GM12878 (cell line): ENCODE measurements around the gene SIK3. TPM values are rescaled to one million over a fixed set of nuclear protein-coding genes. Genes with fewer than 3 reads are reported as not detected.

Source experiments
- BHLHE40 ChIP-seq, 2 experiments: fragments of 450-650 bp in 1 of 2; IDR thresholded peaks; 2 replicates each; pipeline ENCODE4 v1.6.1; 2011 to 2017; ENCODE audit warnings: low read depth in 2 of 2, borderline replicate concordance in 1 of 2, improper control_type of control experiment in 1 of 2, low read length in 1 of 2, mild to moderate bottlenecking in 1 of 2
- CHD4 ChIP-seq: fragments of 200-600 bp; sonication (generic); IDR thresholded peaks from 2 replicates; pipeline ENCODE4 v1.6.1; 2016; ENCODE audit warnings: mild to moderate bottlenecking
- EP300 ChIP-seq, 2 experiments: fragments of 150-350 bp in 1 of 2; IDR thresholded peaks; 2 replicates each; pipeline ENCODE4 v1.6.1; 2011 to 2012; ENCODE audit warnings: low read depth in 2 of 2, low read length in 2 of 2, borderline replicate concordance in 1 of 2, improper control_type of control experiment in 1 of 2, inconsistent platforms in 1 of 2; ENCODE audit not compliant: control insufficient read depth in 1 of 2
- FOXM1 ChIP-seq: IDR thresholded peaks from 2 replicates; pipeline ENCODE4 v1.6.1; 2012; ENCODE audit warnings: low read depth, mild to moderate bottlenecking, inconsistent platforms, low read length, moderate library complexity
- HCFC1 ChIP-seq: fragments of 150-350 bp; IDR thresholded peaks from 2 replicates; pipeline ENCODE4 v1.6.1; 2014; ENCODE audit warnings: low read length
- IKZF2 ChIP-seq, 2 experiments: fragments of 450-650 bp; IDR thresholded peaks; 2 replicates each; pipeline ENCODE4 v1.6.1; 2017; ENCODE audit warnings: mild to moderate bottlenecking in 2 of 2, moderate library complexity in 2 of 2
- MYB ChIP-seq: fragments of 150-350 bp; IDR thresholded peaks from 2 replicates; pipeline ENCODE4 v1.6.1; 2014; ENCODE audit warnings: mild to moderate bottlenecking, low read depth, low read length, borderline replicate concordance
- NFXL1 ChIP-seq: fragments of 450-650 bp; IDR thresholded peaks from 2 replicates; pipeline ENCODE4 v1.6.1; 2017; ENCODE audit warnings: antibody characterized with exemption, mild to moderate bottlenecking, borderline replicate concordance
- NR2C2 ChIP-seq: IDR thresholded peaks from 2 replicates; pipeline ENCODE4 v1.6.1; 2011; ENCODE audit warnings: borderline replicate concordance, low read depth; ENCODE audit not compliant: control insufficient read depth, insufficient read length
- NRF1 ChIP-seq: conservative IDR thresholded peaks from 2 replicates; pipeline ENCODE4 v1.6.1; 2011; ENCODE audit warnings: mild to moderate bottlenecking, low read depth, low read length, improper control_type of control experiment
- POLR2A ChIP-seq: IDR thresholded peaks from 2 replicates; pipeline ENCODE4 v1.6.1; 2011; ENCODE audit warnings: low read depth, mild to moderate bottlenecking, low read length
- RFX5 ChIP-seq: IDR thresholded peaks from 2 replicates; pipeline ENCODE4 v1.6.1; 2011; ENCODE audit warnings: low read depth, low read length, improper control_type of control experiment
- SMARCA5 ChIP-seq: fragments of 450-650 bp; IDR thresholded peaks from 2 replicates; pipeline ENCODE4 v1.6.1; 2017; ENCODE audit warnings: mild to moderate bottlenecking
- SRF ChIP-seq, 2 experiments: IDR thresholded peaks; 2 replicates each; pipeline ENCODE4 v1.6.1; 2011; ENCODE audit warnings: low read depth in 2 of 2, low read length in 2 of 2, mild to moderate bottlenecking in 1 of 2, moderate library complexity in 1 of 2
- ZBED1 ChIP-seq: IDR thresholded peaks from 2 replicates; pipeline ENCODE4 v1.6.1; 2016; ENCODE audit warnings: borderline replicate concordance
- polyA plus RNA-seq, 11 experiments: library from polyadenylated mRNA; depleted of rRNA in 4 of 11; unstranded in 6 of 11; stranded (reverse) in 5 of 11; fragments of >200 nt; fragmentation: Nextera tagmentation in 4 of 11; fragmentation: Illumina TruSeq in 1 of 11; extraction: Ambion mirVana in 4 of 11; extraction: Trizol in 1 of 11; gene quantifications; 1 replicate in 1 of 11; 2 replicates in 10 of 11; pipeline versions ENCODE4 v1.2.1 to v1.2.3, GENCODE V29; 2011 to 2016; ENCODE audit warnings: inconsistent platforms in 2 of 11, missing spikeins in 2 of 11, low read depth in 1 of 11
- total RNA-seq, 4 experiments: library from RNA; depleted of rRNA in 3 of 4; stranded (reverse); fragments of >200 nt in 3 of 4; fragmentation: Illumina TruSeq in 1 of 4; extraction: Trizol in 1 of 4; gene quantifications; 2 replicates each; pipeline versions ENCODE4 v1.2.1 to v1.2.3, GENCODE V29; 2013 to 2021
- TF ChIP-seq, protein P1 (sequence below): fragments of 450-650 bp; IDR thresholded peaks from 2 replicates; pipeline ENCODE4 v1.6.1; 2016; ENCODE audit warnings: mild to moderate bottlenecking
- TF ChIP-seq, protein P2 (sequence below): IDR thresholded peaks from 2 replicates; pipeline ENCODE4 v1.6.1; 2011; ENCODE audit warnings: low read depth, mild to moderate bottlenecking, low read length, moderate library complexity, borderline replicate concordance; ENCODE audit errors: extremely low read depth
- TF ChIP-seq, protein P3 (sequence below): fragments of 450-650 bp; IDR thresholded peaks from 2 replicates; pipeline ENCODE4 v1.6.1; 2018; ENCODE audit warnings: borderline replicate concordance, mild to moderate bottlenecking; ENCODE audit not compliant: partially characterized antibody
- TF ChIP-seq, protein P4 (sequence below): fragments of 450-650 bp; IDR thresholded peaks from 2 replicates; pipeline ENCODE4 v1.6.1; 2017; ENCODE audit warnings: low read depth, mild to moderate bottlenecking, moderate library complexity

Gene SIK3
- total and polyA plus RNA-seq, 10 of the 15 experiments (the other 5 are each of a cell fraction or from before 2014, with no cell fraction given) = 2.5 to 31.9 (median 11.1) TPM

DNA sequence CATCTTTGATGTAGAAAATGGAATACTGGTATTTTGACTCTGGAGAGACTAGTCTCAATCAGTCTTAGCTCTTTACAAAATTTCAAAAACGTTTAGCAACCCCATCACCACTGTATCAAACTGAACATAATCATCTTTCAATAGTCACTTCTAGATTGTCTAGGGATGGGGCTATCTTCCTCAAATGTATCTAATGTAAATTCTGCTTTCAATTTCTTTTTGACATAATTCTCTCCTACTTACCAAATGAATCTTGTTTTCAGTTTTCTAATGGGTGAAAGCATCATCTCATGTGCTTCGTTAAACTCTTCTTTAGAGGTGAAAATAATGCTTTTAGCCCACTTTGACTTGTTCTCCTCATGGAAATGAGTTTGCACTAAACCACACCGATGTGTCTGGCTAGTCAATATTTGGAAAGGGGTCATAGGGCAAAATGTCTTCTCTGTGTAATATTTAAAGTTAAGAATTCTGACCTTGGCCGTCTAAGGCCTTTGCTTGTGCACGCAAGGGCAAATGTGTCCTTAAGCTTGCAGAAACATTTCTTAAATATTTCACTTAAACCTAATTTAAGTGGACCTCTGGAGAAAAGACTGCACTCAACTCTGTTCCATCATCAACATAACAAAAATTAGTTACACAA, 5.2 kb downstream of the SIK3 start (continued):
- TF ChIP-seq, protein P1, sequence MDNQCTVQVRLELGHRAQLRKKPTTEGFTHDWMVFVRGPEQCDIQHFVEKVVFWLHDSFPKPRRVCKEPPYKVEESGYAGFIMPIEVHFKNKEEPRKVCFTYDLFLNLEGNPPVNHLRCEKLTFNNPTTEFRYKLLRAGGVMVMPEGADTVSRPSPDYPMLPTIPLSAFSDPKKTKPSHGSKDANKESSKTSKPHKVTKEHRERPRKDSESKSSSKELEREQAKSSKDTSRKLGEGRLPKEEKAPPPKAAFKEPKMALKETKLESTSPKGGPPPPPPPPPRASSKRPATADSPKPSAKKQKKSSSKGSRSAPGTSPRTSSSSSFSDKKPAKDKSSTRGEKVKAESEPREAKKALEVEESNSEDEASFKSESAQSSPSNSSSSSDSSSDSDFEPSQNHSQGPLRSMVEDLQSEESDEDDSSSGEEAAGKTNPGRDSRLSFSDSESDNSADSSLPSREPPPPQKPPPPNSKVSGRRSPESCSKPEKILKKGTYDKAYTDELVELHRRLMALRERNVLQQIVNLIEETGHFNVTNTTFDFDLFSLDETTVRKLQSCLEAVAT = no peak
- TF ChIP-seq CHD4 (no peak), SRF (IDR thresholded peaks at IDR 0.05; ENCODE audit: low read depth in 2 of 2, low read length in 2 of 2) (no peak), NFXL1 (no peak), FOXM1 (0 out of 2 replicates have a peak, but pooled peaks have one; percentile 23), NR2C2 (no peak), NRF1 (no peak), RFX5 (no peak), ZBED1 (no peak), MYB (no peak), EP300 (IDR thresholded peaks at IDR 0.05; ENCODE audit: borderline replicate concordance in 1 of 2, control insufficient read depth in 1 of 2, low read depth in 2 of 2, low read length in 2 of 2) (no peak), HCFC1 (no peak), BHLHE40 (IDR thresholded peaks at IDR 0.05; ENCODE audit: borderline replicate concordance in 1 of 2, low read depth in 2 of 2, low read length in 1 of 2) (peak in 1 of 2 experiments; percentile 25; a peak in 1 of 4 replicates), SMARCA5 (no peak), IKZF2 (IDR thresholded peaks at IDR 0.05) (peak in 1 of 2 experiments; percentile 30; a peak in 1 of 4 replicates), POLR2A (no peak)
- TF ChIP-seq, protein P2, sequence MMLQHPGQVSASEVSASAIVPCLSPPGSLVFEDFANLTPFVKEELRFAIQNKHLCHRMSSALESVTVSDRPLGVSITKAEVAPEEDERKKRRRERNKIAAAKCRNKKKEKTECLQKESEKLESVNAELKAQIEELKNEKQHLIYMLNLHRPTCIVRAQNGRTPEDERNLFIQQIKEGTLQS = no peak
- TF ChIP-seq, protein P3, sequence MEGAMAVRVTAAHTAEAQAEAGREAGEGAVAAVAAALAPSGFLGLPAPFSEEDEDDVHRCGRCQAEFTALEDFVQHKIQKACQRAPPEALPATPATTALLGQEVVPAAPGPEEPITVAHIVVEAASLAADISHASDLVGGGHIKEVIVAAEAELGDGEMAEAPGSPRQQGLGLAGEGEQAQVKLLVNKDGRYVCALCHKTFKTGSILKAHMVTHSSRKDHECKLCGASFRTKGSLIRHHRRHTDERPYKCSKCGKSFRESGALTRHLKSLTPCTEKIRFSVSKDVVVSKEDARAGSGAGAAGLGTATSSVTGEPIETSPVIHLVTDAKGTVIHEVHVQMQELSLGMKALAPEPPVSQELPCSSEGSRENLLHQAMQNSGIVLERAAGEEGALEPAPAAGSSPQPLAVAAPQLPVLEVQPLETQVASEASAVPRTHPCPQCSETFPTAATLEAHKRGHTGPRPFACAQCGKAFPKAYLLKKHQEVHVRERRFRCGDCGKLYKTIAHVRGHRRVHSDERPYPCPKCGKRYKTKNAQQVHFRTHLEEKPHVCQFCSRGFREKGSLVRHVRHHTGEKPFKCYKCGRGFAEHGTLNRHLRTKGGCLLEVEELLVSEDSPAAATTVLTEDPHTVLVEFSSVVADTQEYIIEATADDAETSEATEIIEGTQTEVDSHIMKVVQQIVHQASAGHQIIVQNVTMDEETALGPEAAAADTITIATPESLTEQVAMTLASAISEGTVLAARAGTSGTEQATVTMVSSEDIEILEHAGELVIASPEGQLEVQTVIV = no peak
- TF ChIP-seq, protein P4, sequence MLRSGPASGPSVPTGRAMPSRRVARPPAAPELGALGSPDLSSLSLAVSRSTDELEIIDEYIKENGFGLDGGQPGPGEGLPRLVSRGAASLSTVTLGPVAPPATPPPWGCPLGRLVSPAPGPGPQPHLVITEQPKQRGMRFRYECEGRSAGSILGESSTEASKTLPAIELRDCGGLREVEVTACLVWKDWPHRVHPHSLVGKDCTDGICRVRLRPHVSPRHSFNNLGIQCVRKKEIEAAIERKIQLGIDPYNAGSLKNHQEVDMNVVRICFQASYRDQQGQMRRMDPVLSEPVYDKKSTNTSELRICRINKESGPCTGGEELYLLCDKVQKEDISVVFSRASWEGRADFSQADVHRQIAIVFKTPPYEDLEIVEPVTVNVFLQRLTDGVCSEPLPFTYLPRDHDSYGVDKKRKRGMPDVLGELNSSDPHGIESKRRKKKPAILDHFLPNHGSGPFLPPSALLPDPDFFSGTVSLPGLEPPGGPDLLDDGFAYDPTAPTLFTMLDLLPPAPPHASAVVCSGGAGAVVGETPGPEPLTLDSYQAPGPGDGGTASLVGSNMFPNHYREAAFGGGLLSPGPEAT = 0 out of 2 replicates have a peak, but pooled peaks have one; percentile 11
